ENCODE measurements around the gene HDDC3.

The HDDC3 gene

GRCh38 chr15:90890839-90891238, 41.5 kb downstream of the HDDC3 start:
- intact Hi-C loops (cut with micrococcal nuclease) = no loop called here
- peaks cover 93% of the 10 kb centered on the region for H3K4me1 Mint-ChIP-seq (ENCODE audit: low read depth)
- peak overlapping the region; percentile 32 for H3K27ac Mint-ChIP-seq
- H3K27me3 Mint-ChIP-seq = no peaks in the 10 kb centered on the region
- no peaks in the 10 kb centered on the region for H3K9me3 Mint-ChIP-seq
- H3K4me3 Mint-ChIP-seq = no peak overlapping the region
- H3K36me3 Mint-ChIP-seq (ENCODE audit: low read depth) = peaks cover 100% of the 10 kb centered on the region

- H3K4me1 Mint-ChIP-seq (ENCODE audit: low read depth) = peaks cover 93% of the 10 kb centered on the region
- peaks cover 100% of the 10 kb centered on the region for H3K36me3 Mint-ChIP-seq (ENCODE audit: low read depth)
- no peak overlapping the region for H3K27ac Mint-ChIP-seq
- no peak overlapping the region for H3K4me3 Mint-ChIP-seq
- H3K27me3 Mint-ChIP-seq = no peaks in the 10 kb centered on the region
- H3K9me3 Mint-ChIP-seq = no peaks in the 10 kb centered on the region
- intact Hi-C loops (cut with micrococcal nuclease) = loop anchor here (10.0 kb wide), 1 partner anchor 45 kb away; the partner anchor contains the start of genes HDDC3 and UNC45A
Measured at GRCh38 chr15:90889736-90890456, 42.5 kb downstream of the HDDC3 start.

- peaks cover 90% of the 10 kb centered on the region for H3K4me1 Mint-ChIP-seq (ENCODE audit: low read depth)
- no peak overlapping the region for H3K4me3 Mint-ChIP-seq
- peaks cover 100% of the 10 kb centered on the region for H3K36me3 Mint-ChIP-seq (ENCODE audit: low read depth)
- no peaks in the 10 kb centered on the region for H3K27me3 Mint-ChIP-seq
- H3K9me3 Mint-ChIP-seq = no peaks in the 10 kb centered on the region
- intact Hi-C loops (cut with micrococcal nuclease) = loop anchor here (10.0 kb wide), 1 partner anchor 45 kb away; the partner anchor contains the start of genes HDDC3 and UNC45A
- no peak overlapping the region for H3K27ac Mint-ChIP-seq
Measured at GRCh38 chr15:90889313-90889730, 43.0 kb downstream of the HDDC3 start.

- intact Hi-C loops (cut with micrococcal nuclease) = loop anchor here (10.0 kb wide), 1 partner anchor 48 kb away; the partner anchor contains the start of genes HDDC3 and UNC45A
Measured at GRCh38 chr15:90887037-90887481, 45.3 kb downstream of the HDDC3 start.

GRCh38 chr15:90886291-90886614, 46.1 kb downstream of the HDDC3 start:
- peak overlapping the region; percentile 98 for H3K4me3 Mint-ChIP-seq
- H3K27ac Mint-ChIP-seq = peak overlapping the region; percentile 95

More at GRCh38 chr15:90887037-90887481, 45.3 kb downstream of the HDDC3 start:
- no peaks in the 10 kb centered on the region for H3K27me3 Mint-ChIP-seq
- peaks cover 93% of the 10 kb centered on the region for H3K36me3 Mint-ChIP-seq (ENCODE audit: low read depth)
- peak overlapping the region; percentile 98 for H3K4me3 Mint-ChIP-seq
- H3K27ac Mint-ChIP-seq = peak overlapping the region; percentile 95
- H3K4me1 Mint-ChIP-seq (ENCODE audit: low read depth) = peaks cover 88% of the 10 kb centered on the region
- no peaks in the 10 kb centered on the region for H3K9me3 Mint-ChIP-seq

GRCh38 chr15:90885432-90886290, 46.7 kb downstream of the HDDC3 start:
- peak overlapping the region; percentile 98 for H3K4me3 Mint-ChIP-seq
- intact Hi-C loops (cut with micrococcal nuclease) = loop anchor here (1.0 to 10.0 kb wide), 3 partner anchors 49 to 237 kb away; partner anchors contain the start of genes HDDC3 and UNC45A
- H3K27me3 Mint-ChIP-seq = no peaks in the 10 kb centered on the region
- no peaks in the 10 kb centered on the region for H3K9me3 Mint-ChIP-seq
- peak overlapping the region; percentile 95 for H3K27ac Mint-ChIP-seq
- H3K36me3 Mint-ChIP-seq (ENCODE audit: low read depth) = peaks cover 93% of the 10 kb centered on the region
- H3K4me1 Mint-ChIP-seq (ENCODE audit: low read depth) = peaks cover 91% of the 10 kb centered on the region

More at GRCh38 chr15:90886291-90886614, 46.1 kb downstream of the HDDC3 start:
- intact Hi-C loops (cut with micrococcal nuclease) = loop anchor here (1.0 to 10.0 kb wide), 2 partner anchors 49 to 238 kb away; partner anchors contain the start of genes HDDC3 and UNC45A
- Mint-ChIP-seq H3K36me3 (ENCODE audit: low read depth) (peaks cover 93% of the 10 kb centered on the region), H3K27me3 (no peaks in the 10 kb centered on the region), H3K4me1 (ENCODE audit: low read depth) (peaks cover 88% of the 10 kb centered on the region), H3K9me3 (no peaks in the 10 kb centered on the region)

- H3K27ac Mint-ChIP-seq = peak overlapping the region; percentile 95
- intact Hi-C loops (cut with micrococcal nuclease) = loop anchor here (2.0 to 10.0 kb wide), 2 partner anchors 50 to 184 kb away; partner anchors contain the start of genes HDDC3 and UNC45A
- H3K36me3 Mint-ChIP-seq (ENCODE audit: low read depth) = peaks cover 93% of the 10 kb centered on the region
- no peaks in the 10 kb centered on the region for H3K27me3 Mint-ChIP-seq
- peaks cover 89% of the 10 kb centered on the region for H3K4me1 Mint-ChIP-seq (ENCODE audit: low read depth)
- H3K9me3 Mint-ChIP-seq = no peaks in the 10 kb centered on the region
- peak overlapping the region; percentile 98 for H3K4me3 Mint-ChIP-seq
Measured at GRCh38 chr15:90884719-90885431, 47.5 kb downstream of the HDDC3 start.

- H3K4me3 Mint-ChIP-seq = peak within 1 kb of the TSS; percentile 98
- H3K27ac Mint-ChIP-seq = peak within 1 kb of the TSS; percentile 95
- H3K27me3 Mint-ChIP-seq = no peaks in the 10 kb centered on the region
- peaks cover 93% of the 10 kb centered on the region for H3K36me3 Mint-ChIP-seq (ENCODE audit: low read depth)
- no peaks in the 10 kb centered on the region for H3K9me3 Mint-ChIP-seq
- intact Hi-C loops (cut with micrococcal nuclease) = loop anchor here (2.0 to 10.0 kb wide), 2 partner anchors 51 to 183 kb away; partner anchors contain the start of genes HDDC3 and UNC45A
- H3K4me1 Mint-ChIP-seq (ENCODE audit: low read depth) = peaks cover 88% of the 10 kb centered on the region
Measured at GRCh38 chr15:90883976-90884718, 48.2 kb downstream of the HDDC3 start, which contains the start of gene FES. Gene FES, plus strand, starts transcription at chr15:90884504. Its CDS starts 542 bp downstream, at chr15:90885046.

GRCh38 chr15:90883526-90883975, 48.8 kb downstream of the HDDC3 start:
- Mint-ChIP-seq H3K4me3 (peak overlapping the region; percentile 98), H3K27me3 (no peaks in the 10 kb centered on the region), H3K36me3 (ENCODE audit: low read depth) (peaks cover 93% of the 10 kb centered on the region), H3K27ac (peak overlapping the region; percentile 95), H3K4me1 (ENCODE audit: low read depth) (peaks cover 82% of the 10 kb centered on the region), H3K9me3 (no peaks in the 10 kb centered on the region)
- intact Hi-C loops (cut with micrococcal nuclease) = loop anchor here (10.0 kb wide), 1 partner anchor 51 kb away; the partner anchor contains the start of genes HDDC3 and UNC45A

GRCh38 chr15:90882781-90883525, 49.4 kb downstream of the HDDC3 start:
- H3K4me3 Mint-ChIP-seq = peak overlapping the region; percentile 98
- no peaks in the 10 kb centered on the region for H3K27me3 Mint-ChIP-seq
- H3K27ac Mint-ChIP-seq = peak overlapping the region; percentile 95
- intact Hi-C loops (cut with micrococcal nuclease) = loop anchor here (10.0 kb wide), 1 partner anchor 52 kb away; the partner anchor contains the start of genes HDDC3 and UNC45A
- peaks cover 79% of the 10 kb centered on the region for H3K4me1 Mint-ChIP-seq (ENCODE audit: low read depth)
- no peaks in the 10 kb centered on the region for H3K9me3 Mint-ChIP-seq
- H3K36me3 Mint-ChIP-seq (ENCODE audit: low read depth) = peaks cover 93% of the 10 kb centered on the region

- intact Hi-C loops (cut with micrococcal nuclease) = loop anchor here (10.0 kb wide), 1 partner anchor 53 kb away; the partner anchor contains the start of genes HDDC3 and UNC45A
- peaks cover 93% of the 10 kb centered on the region for H3K36me3 Mint-ChIP-seq (ENCODE audit: low read depth)
- H3K4me1 Mint-ChIP-seq (ENCODE audit: low read depth) = peaks cover 79% of the 10 kb centered on the region
- H3K4me3 Mint-ChIP-seq = no peak overlapping the region
- no peaks in the 10 kb centered on the region for H3K9me3 Mint-ChIP-seq
- H3K27me3 Mint-ChIP-seq = no peaks in the 10 kb centered on the region
- peak overlapping the region; percentile 95 for H3K27ac Mint-ChIP-seq
Measured at GRCh38 chr15:90881978-90882721, 50.2 kb downstream of the HDDC3 start.

Measured in dendritic cell treated with granulocyte-macrophage colony-stimulating factor and Interleukin-4, amounts not matched to agents 40 ng/mL and 50 ng/mL, for 4 days (primary cell).